ENCODE measurements around the gene ALG9.
A peak's percentile ranks its signal among the peaks of the same experiment; 100 is the strongest.

Gene ALG9

DNA sequence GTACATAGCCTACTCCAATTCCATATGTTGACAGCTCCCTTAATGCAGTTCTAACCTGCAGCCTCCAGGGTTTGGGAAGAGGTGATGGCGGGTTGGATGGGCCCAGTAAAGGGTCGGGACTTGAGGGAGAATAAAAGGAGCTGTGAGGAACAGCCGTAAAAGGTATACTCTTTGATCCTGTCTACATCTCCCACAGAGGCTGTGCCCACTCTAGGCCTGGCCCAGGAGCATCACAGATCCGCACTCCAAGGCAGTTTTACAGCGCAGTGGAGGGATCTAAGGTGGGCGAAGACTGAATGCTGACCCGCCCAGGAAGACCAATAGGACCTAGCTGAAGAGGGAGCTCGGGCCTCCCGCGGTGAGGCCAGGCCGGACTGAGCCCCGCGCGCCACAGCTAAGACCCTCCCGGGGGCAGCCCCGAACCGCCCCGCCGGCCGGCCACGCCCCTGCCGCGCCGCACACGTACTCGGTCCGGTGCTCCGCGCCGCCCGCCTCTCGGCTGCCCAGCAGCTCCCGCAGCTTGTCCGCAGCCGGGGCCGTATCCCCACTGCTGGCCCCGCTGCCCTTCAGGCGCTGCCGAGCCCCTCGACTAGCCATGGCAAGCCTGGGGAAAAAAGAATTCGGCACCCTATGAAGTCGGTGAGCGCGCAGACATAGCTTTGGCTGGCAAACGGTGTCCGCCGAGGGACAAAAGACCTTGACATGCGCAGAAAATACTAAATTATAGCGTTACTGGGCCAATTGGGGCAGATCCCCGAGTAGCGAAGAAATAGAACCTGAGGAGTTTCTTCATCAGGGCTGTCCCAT, at the start of gene ALG9 (continued):
- no peak for TF ChIP-seq HOXA7 (CRISPR knock-in tag; IDR thresholded peaks at IDR 0.05; ENCODE audit: borderline replicate concordance)

- Histone ChIP-seq H3K4me1 (ENCODE audit: control insufficient read depth, insufficient read depth, low read length) (no peaks in the 10 kb centered on the region), H3K4me3 (ENCODE audit: low read depth, low read length) (no peak overlapping the region), H3K27ac (ENCODE audit: extremely low read depth, low read depth, low read length) (no peak overlapping the region), H3K9me3 (ENCODE audit: control insufficient read depth, insufficient read depth, low read depth, low read length) (no peaks in the 10 kb centered on the region), H3K36me3 (ENCODE audit: control insufficient read depth in 2 of 2, insufficient read depth in 1 of 2, low read length in 2 of 2) (no peaks in the 10 kb centered on the region)
- TF ChIP-seq ZNF670 (tag by site-specific recombination; IDR thresholded peaks at IDR 0.05; ENCODE audit: low read depth): no peak
- no peak for TF ChIP-seq ZNF354C (tag by site-specific recombination; IDR thresholded peaks at IDR 0.05; ENCODE audit: borderline replicate concordance, low read depth)
- no peak for TF ChIP-seq ZNF645 (tag by site-specific recombination; IDR thresholded peaks at IDR 0.05)
- POLR2A ChIA-PET: no interaction called here
- CTCF ChIA-PET: interaction anchor here (0.6 kb wide), 1 partner anchor 191 kb away, joined by 3 read pairs; no protein-coding TSS in a partner anchor
Measured at GRCh38 chr11:111920908-111921307, 49.5 kb upstream of the ALG9 start.

- ChIA-PET CTCF (interaction anchor here (0.5 to 1.9 kb wide), 6 partner anchors 8 to 459 kb away, joined by 3 to 8 read pairs (median 4); no protein-coding TSS in a partner anchor), POLR2A (interaction anchor here (1.4 to 1.6 kb wide), 2 partner anchors 8 to 36 kb away, joined by 4 to 16 read pairs; no protein-coding TSS in a partner anchor)
- H3K9me3 ChIP-seq (ENCODE audit: control insufficient read depth, insufficient read depth, low read depth, low read length): no peaks in the 10 kb centered on the region
- TF ChIP-seq ZNF2 (tag by site-specific recombination; IDR thresholded peaks at IDR 0.05) (0 out of 2 replicates have a peak, but pooled peaks have one; percentile 7), OSR2 (tag by site-specific recombination; IDR thresholded peaks at IDR 0.05) (0 out of 2 replicates have a peak, but pooled peaks have one; percentile 22), ZBTB44 (tag by site-specific recombination; IDR thresholded peaks at IDR 0.05) (peak; percentile 94), ZNF473 (tag by site-specific recombination; IDR thresholded peaks at IDR 0.05) (no peak), GLI2 (tag by site-specific recombination; IDR thresholded peaks at IDR 0.05; ENCODE audit: borderline replicate concordance, low read depth) (no peak), ZNF791 (tag by site-specific recombination; IDR thresholded peaks at IDR 0.05) (no peak), ZNF335 (tag by site-specific recombination; conservative IDR thresholded peaks at IDR 0.05) (peak; percentile 31), ZNF645 (tag by site-specific recombination; IDR thresholded peaks at IDR 0.05) (no peak), ZNF394 (tag by site-specific recombination; IDR thresholded peaks at IDR 0.05; ENCODE audit: borderline replicate concordance) (no peak), SCRT2 (tag by site-specific recombination; IDR thresholded peaks at IDR 0.05) (peak; percentile 81), ZNF660 (tag by site-specific recombination; IDR thresholded peaks at IDR 0.05) (0 out of 2 replicates have a peak, but pooled peaks have one; percentile 26), MEIS1 (CRISPR knock-in tag; IDR thresholded peaks at IDR 0.05; ENCODE audit: borderline replicate concordance) (no peak), GLIS1 (tag by site-specific recombination; IDR thresholded peaks at IDR 0.05) (peak; percentile 8; the same call in 1 of the 2 replicates)
- TF ChIP-seq, protein P1, sequence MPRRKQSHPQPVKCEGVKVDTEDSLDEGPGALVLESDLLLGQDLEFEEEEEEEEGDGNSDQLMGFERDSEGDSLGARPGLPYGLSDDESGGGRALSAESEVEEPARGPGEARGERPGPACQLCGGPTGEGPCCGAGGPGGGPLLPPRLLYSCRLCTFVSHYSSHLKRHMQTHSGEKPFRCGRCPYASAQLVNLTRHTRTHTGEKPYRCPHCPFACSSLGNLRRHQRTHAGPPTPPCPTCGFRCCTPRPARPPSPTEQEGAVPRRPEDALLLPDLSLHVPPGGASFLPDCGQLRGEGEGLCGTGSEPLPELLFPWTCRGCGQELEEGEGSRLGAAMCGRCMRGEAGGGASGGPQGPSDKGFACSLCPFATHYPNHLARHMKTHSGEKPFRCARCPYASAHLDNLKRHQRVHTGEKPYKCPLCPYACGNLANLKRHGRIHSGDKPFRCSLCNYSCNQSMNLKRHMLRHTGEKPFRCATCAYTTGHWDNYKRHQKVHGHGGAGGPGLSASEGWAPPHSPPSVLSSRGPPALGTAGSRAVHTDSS (tag by site-specific recombination; IDR thresholded peaks at IDR 0.05): no peak
- TF ChIP-seq, protein P2, sequence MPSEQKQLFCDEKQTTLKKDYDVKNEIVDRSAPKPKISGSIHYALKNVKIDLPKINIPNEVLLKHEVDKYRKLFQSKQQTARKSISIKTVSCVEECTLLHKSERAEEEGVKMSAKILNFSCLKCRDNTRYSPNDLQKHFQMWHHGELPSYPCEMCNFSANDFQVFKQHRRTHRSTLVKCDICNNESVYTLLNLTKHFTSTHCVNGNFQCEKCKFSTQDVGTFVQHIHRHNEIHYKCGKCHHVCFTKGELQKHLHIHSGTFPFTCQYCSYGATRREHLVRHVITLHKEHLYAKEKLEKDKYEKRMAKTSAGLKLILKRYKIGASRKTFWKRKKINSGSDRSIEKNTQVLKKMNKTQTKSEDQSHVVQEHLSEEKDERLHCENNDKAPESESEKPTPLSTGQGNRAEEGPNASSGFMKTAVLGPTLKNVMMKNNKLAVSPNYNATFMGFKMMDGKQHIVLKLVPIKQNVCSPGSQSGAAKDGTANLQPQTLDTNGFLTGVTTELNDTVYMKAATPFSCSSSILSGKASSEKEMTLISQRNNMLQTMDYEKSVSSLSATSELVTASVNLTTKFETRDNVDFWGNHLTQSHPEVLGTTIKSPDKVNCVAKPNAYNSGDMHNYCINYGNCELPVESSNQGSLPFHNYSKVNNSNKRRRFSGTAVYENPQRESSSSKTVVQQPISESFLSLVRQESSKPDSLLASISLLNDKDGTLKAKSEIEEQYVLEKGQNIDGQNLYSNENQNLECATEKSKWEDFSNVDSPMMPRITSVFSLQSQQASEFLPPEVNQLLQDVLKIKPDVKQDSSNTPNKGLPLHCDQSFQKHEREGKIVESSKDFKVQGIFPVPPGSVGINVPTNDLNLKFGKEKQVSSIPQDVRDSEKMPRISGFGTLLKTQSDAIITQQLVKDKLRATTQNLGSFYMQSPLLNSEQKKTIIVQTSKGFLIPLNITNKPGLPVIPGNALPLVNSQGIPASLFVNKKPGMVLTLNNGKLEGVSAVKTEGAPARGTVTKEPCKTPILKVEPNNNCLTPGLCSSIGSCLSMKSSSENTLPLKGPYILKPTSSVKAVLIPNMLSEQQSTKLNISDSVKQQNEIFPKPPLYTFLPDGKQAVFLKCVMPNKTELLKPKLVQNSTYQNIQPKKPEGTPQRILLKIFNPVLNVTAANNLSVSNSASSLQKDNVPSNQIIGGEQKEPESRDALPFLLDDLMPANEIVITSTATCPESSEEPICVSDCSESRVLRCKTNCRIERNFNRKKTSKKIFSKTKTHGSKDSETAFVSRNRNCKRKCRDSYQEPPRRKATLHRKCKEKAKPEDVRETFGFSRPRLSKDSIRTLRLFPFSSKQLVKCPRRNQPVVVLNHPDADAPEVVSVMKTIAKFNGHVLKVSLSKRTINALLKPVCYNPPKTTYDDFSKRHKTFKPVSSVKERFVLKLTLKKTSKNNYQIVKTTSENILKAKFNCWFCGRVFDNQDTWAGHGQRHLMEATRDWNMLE (tag by site-specific recombination; conservative IDR thresholded peaks at IDR 0.05; ENCODE audit: low read depth): peak; percentile 30; the same call in 1 of the 2 replicates
- H3K4me1 ChIP-seq (ENCODE audit: control insufficient read depth, insufficient read depth, low read length): no peaks in the 10 kb centered on the region
- no peak within 1 kb of the TSS for H3K27ac ChIP-seq (ENCODE audit: extremely low read depth, low read depth, low read length)
- no peak within 1 kb of the TSS; the same call in 1 of the 2 replicates for H3K4me3 ChIP-seq (ENCODE audit: low read depth, low read length)
- no peaks in the 10 kb centered on the region for H3K36me3 ChIP-seq (ENCODE audit: control insufficient read depth in 2 of 2, insufficient read depth in 1 of 2, low read length in 2 of 2)
Measured at GRCh38 chr11:111918390-111919256, 47.2 kb upstream of the ALG9 start, which contains the start of gene C11orf52. TSS of gene C11orf52 (plus strand) at chr11:111918913. CDS start at chr11:111918973, 60 bp downstream.

Data from HEK293 (cell line).